ENCODE measurements around the gene LAMC2. TPM values are rescaled to one million over a fixed set of nuclear protein-coding genes. Genes with fewer than 3 reads are reported as not detected.

The LAMC2 gene
- total RNA-seq, 1 experiment from 2014 or later, result 0.11 TPM

DNA sequence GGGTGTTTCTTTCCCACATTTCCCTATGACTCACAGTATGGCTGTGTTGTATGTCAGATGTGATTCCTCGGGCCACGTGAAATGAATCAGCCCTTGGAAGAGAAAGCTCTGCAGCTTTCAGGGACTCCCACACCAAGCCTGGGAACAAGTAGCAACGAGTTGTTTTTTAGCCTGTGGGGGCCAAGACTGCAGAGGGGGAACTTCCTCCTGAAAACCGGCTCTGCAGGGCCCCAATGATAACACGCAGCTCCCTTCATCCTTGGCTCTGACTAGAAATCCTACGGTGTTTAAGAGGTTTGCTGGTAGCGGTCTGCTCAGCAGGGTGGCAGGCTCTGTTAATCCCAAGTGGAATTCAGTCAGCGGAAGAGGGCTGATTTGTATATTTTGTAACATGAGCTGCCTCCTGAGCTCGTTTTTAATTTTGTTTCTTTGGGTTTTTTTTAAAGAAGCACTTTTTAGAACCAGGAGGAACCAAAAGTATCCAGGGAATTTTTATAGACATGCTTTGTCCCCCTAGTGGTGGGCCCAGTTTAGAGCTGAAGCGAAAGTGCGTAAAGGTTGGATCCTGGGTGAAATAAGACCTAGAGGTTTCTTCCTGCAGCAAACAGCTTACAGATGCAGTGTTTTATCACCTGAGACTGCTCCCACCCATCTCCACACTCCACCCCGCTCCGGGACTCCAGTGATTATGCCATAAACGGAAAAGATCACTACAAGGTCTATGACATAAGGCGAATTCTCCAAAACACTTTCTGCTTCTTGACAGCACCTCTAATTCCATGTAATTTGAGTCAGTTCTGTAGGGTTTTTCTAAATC lies 48.8 kb downstream of the LAMC2 start:
- intact Hi-C loops (cut with micrococcal nuclease; ENCODE audit: unreplicated experiment), result loop anchor here (1.0 kb wide), 1 partner anchor 273 kb away; no protein-coding TSS in a partner anchor
- ChIA-PET POLR2A (ENCODE audit: low non-redundant PET) (no interaction called here), CTCF (interaction anchor here (0.9 to 1.6 kb wide), 4 partner anchors 9 to 272 kb away, joined by 3 to 25 read pairs (median 8); no protein-coding TSS in a partner anchor)
- no TSS peak for BruUV-seq (replicated peaks)
- TF ChIP-seq, protein P1, sequence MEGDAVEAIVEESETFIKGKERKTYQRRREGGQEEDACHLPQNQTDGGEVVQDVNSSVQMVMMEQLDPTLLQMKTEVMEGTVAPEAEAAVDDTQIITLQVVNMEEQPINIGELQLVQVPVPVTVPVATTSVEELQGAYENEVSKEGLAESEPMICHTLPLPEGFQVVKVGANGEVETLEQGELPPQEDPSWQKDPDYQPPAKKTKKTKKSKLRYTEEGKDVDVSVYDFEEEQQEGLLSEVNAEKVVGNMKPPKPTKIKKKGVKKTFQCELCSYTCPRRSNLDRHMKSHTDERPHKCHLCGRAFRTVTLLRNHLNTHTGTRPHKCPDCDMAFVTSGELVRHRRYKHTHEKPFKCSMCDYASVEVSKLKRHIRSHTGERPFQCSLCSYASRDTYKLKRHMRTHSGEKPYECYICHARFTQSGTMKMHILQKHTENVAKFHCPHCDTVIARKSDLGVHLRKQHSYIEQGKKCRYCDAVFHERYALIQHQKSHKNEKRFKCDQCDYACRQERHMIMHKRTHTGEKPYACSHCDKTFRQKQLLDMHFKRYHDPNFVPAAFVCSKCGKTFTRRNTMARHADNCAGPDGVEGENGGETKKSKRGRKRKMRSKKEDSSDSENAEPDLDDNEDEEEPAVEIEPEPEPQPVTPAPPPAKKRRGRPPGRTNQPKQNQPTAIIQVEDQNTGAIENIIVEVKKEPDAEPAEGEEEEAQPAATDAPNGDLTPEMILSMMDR (conservative IDR thresholded peaks at IDR 0.05; ENCODE audit: low read depth, low read length), result peak; percentile 88
- no peak for TF ChIP-seq EZH2 (IDR thresholded peaks at IDR 0.05; ENCODE audit: borderline replicate concordance, low read depth, low read length, poor library complexity, severe bottlenecking)
- no peaks in the 10 kb centered on the region for H3K27me3 ChIP-seq (replicated peaks; ENCODE audit: insufficient read depth, low read depth, low read length, poor library complexity)
- peak; percentile 95 for DNase-seq (ENCODE audit: low spot score)
- peaks cover 19% of the 10 kb centered on the region for H3K4me1 ChIP-seq (ENCODE audit: insufficient read depth, low read length, poor library complexity, severe bottlenecking)
- no peaks in the 10 kb centered on the region for H3K36me3 ChIP-seq (ENCODE audit: insufficient read depth, low read length, poor library complexity, severe bottlenecking)
- H3K27ac ChIP-seq (ENCODE audit: low read depth, low read length, poor library complexity, severe bottlenecking), result peak overlapping the region; percentile 66
- H3K9me3 ChIP-seq (ENCODE audit: low read depth, low read length, poor library complexity, severe bottlenecking), result no peaks in the 10 kb centered on the region
- H3K4me3 ChIP-seq (ENCODE audit: low read depth, low read length, poor library complexity, severe bottlenecking), result peak overlapping the region; percentile 34

DNA sequence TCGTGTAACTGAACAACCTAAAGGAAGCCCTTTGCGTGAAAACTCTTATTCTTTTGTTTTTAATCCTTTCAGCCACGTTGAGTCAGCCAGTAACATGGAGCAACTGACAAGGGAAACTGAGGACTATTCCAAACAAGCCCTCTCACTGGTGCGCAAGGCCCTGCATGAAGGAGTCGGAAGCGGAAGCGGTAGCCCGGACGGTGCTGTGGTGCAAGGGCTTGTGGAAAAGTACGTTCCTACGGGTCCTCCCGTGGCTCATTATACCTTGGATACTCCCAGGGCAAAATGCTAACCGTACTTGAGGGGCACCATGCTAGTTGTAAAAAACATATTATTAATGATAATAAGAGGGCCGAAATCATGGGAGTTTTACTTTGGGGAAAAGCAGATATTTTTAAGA lies 49.4 kb downstream of the LAMC2 start:
- TF ChIP-seq, protein P1 (conservative IDR thresholded peaks at IDR 0.05; ENCODE audit: low read depth, low read length), result no peak
- TF ChIP-seq EZH2 (IDR thresholded peaks at IDR 0.05; ENCODE audit: borderline replicate concordance, low read depth, low read length, poor library complexity, severe bottlenecking), result no peak
- H3K4me3 ChIP-seq (ENCODE audit: low read depth, low read length, poor library complexity, severe bottlenecking), result peak overlapping the region; percentile 34
- H3K36me3 ChIP-seq (ENCODE audit: insufficient read depth, low read length, poor library complexity, severe bottlenecking), result no peaks in the 10 kb centered on the region
- intact Hi-C loops (cut with micrococcal nuclease; ENCODE audit: unreplicated experiment), result loop anchor here (1.0 kb wide), 1 partner anchor 273 kb away; no protein-coding TSS in a partner anchor
- BruUV-seq (replicated peaks), result no TSS peak
- peak overlapping the region; percentile 66 for H3K27ac ChIP-seq (ENCODE audit: low read depth, low read length, poor library complexity, severe bottlenecking)
- ChIA-PET POLR2A (ENCODE audit: low non-redundant PET) (no interaction called here), CTCF (interaction anchor here (1.1 to 1.6 kb wide), 3 partner anchors 9 to 273 kb away, joined by 8 to 25 read pairs (median 8); no protein-coding TSS in a partner anchor)
- H3K4me1 ChIP-seq (ENCODE audit: insufficient read depth, low read length, poor library complexity, severe bottlenecking), result peaks cover 19% of the 10 kb centered on the region
- H3K9me3 ChIP-seq (ENCODE audit: low read depth, low read length, poor library complexity, severe bottlenecking), result no peaks in the 10 kb centered on the region
- no peak for DNase-seq (ENCODE audit: low spot score)
- H3K27me3 ChIP-seq (replicated peaks; ENCODE audit: insufficient read depth, low read depth, low read length, poor library complexity), result no peaks in the 10 kb centered on the region

DNA sequence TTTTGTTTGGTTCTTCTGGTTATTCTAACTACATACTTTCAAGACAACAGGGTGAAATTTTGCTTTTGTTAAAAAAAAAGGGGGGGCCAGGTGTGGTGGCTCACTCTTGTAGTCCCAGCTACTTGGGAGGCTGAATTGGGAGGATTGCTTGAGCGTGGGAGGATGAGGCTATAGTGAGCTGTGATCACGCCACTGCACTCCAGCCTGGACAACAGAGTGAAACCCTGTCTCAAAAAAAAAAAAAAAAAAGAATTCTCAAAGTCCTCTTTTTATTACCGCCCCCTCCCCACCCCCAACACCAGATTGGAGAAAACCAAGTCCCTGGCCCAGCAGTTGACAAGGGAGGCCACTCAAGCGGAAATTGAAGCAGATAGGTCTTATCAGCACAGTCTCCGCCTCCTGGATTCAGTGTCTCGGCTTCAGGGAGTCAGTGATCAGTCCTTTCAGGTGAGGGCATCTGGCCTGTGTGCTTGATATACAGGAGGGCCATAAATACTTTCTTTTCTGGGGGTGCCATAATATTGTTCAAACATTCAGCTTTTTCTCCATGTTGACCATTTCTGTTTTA lies 50.2 kb downstream of the LAMC2 start:
- ChIA-PET POLR2A (ENCODE audit: low non-redundant PET) (no interaction called here), CTCF (no interaction called here)
- Histone ChIP-seq H3K27ac (ENCODE audit: low read depth, low read length, poor library complexity, severe bottlenecking) (peak overlapping the region; percentile 66), H3K36me3 (ENCODE audit: insufficient read depth, low read length, poor library complexity, severe bottlenecking) (no peaks in the 10 kb centered on the region), H3K9me3 (ENCODE audit: low read depth, low read length, poor library complexity, severe bottlenecking) (no peaks in the 10 kb centered on the region), H3K27me3 (replicated peaks; ENCODE audit: insufficient read depth, low read depth, low read length, poor library complexity) (no peaks in the 10 kb centered on the region), H3K4me3 (ENCODE audit: low read depth, low read length, poor library complexity, severe bottlenecking) (no peak overlapping the region), H3K4me1 (ENCODE audit: insufficient read depth, low read length, poor library complexity, severe bottlenecking) (peaks cover 19% of the 10 kb centered on the region)
- intact Hi-C loops (cut with micrococcal nuclease; ENCODE audit: unreplicated experiment), result no loop called here
- TF ChIP-seq, protein P1 (conservative IDR thresholded peaks at IDR 0.05; ENCODE audit: low read depth, low read length), result no peak
- no peak for TF ChIP-seq EZH2 (IDR thresholded peaks at IDR 0.05; ENCODE audit: borderline replicate concordance, low read depth, low read length, poor library complexity, severe bottlenecking)
- no TSS peak for BruUV-seq (replicated peaks)
- DNase-seq (ENCODE audit: low spot score), result no peak

Measured in A673 (cell line).